Osteocyte (in vitro differentiated cells): ENCODE results near the gene NAT10. TPM values are rescaled to one million over a fixed set of nuclear protein-coding genes. Genes with fewer than 3 reads are reported as not detected.

ENCODE experiments used
- DNase-seq: peaks from one replicate; pipeline ENCODE4 v3.0.0; 2021; ENCODE audit warnings: mixed read lengths; ENCODE audit not compliant: unreplicated experiment; ENCODE audit errors: extremely low spot score
- H3K27ac Mint-ChIP-seq: one replicate; pipeline ENCODE4 v1.8.0; 2021; ENCODE audit warnings: mild to moderate bottlenecking, mixed read lengths; ENCODE audit not compliant: unreplicated experiment
- H3K27me3 Mint-ChIP-seq: one replicate; pipeline ENCODE4 v1.8.0; 2021; ENCODE audit warnings: mixed read lengths; ENCODE audit not compliant: unreplicated experiment
- H3K36me3 Mint-ChIP-seq: one replicate; pipeline ENCODE4 v1.8.0; 2021; ENCODE audit warnings: mixed read lengths; ENCODE audit not compliant: unreplicated experiment
- H3K4me1 Mint-ChIP-seq: one replicate; pipeline ENCODE4 v1.8.0; 2021; ENCODE audit warnings: mixed read lengths; ENCODE audit not compliant: unreplicated experiment
- H3K4me3 Mint-ChIP-seq: one replicate; pipeline ENCODE4 v1.8.0; 2021; ENCODE audit warnings: mild to moderate bottlenecking, moderate library complexity, mixed read lengths; ENCODE audit not compliant: unreplicated experiment
- H3K9me3 Mint-ChIP-seq: one replicate; pipeline ENCODE4 v1.8.0; 2021; ENCODE audit warnings: mixed read lengths; ENCODE audit not compliant: unreplicated experiment
- total RNA-seq: library from RNA; stranded (reverse); gene quantifications from 2 replicates; pipeline ENCODE4 v1.2.1, GENCODE V29; 2021
- TF ChIP-seq, protein P1 (sequence below): fragments of 200-600 bp; sonication (generic); IDR thresholded peaks from 2 replicates; pipeline ENCODE4 v1.5.0; 2021; ENCODE audit warnings: antibody characterized with exemption, mild to moderate bottlenecking, moderate library complexity

The NAT10 gene
- total RNA-seq, 1 donor from 2014 or later: 38.6 TPM

DNA sequence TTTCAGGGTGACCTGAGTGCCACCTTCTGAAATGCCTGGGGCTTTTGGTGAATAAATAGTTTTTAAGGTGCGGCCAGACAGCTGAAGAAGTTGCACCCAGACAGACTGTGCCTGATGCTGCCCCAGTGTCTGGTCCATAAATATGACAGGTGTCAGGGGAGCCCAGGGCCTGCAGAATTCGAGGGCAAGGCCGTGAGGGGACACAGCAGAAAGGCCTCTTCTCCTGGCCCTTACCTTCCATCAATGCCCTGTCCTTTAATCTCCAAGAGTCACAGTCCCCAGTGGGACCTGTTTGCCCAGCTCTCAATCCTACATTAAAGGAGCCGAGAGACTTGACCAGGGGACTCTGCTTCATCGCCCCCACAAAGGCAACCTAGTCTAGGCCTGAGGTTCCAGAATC, 45.7 kb downstream of the NAT10 start:
- no peak overlapping the region for H3K27ac Mint-ChIP-seq
- H3K36me3 Mint-ChIP-seq: peaks cover 14% of the 10 kb centered on the region
- no peak overlapping the region for H3K4me3 Mint-ChIP-seq
- H3K9me3 Mint-ChIP-seq: no peaks in the 10 kb centered on the region
- DNase-seq: no peak
- H3K4me1 Mint-ChIP-seq: peaks cover 3% of the 10 kb centered on the region
- no peaks in the 10 kb centered on the region for H3K27me3 Mint-ChIP-seq
- TF ChIP-seq, protein P1, sequence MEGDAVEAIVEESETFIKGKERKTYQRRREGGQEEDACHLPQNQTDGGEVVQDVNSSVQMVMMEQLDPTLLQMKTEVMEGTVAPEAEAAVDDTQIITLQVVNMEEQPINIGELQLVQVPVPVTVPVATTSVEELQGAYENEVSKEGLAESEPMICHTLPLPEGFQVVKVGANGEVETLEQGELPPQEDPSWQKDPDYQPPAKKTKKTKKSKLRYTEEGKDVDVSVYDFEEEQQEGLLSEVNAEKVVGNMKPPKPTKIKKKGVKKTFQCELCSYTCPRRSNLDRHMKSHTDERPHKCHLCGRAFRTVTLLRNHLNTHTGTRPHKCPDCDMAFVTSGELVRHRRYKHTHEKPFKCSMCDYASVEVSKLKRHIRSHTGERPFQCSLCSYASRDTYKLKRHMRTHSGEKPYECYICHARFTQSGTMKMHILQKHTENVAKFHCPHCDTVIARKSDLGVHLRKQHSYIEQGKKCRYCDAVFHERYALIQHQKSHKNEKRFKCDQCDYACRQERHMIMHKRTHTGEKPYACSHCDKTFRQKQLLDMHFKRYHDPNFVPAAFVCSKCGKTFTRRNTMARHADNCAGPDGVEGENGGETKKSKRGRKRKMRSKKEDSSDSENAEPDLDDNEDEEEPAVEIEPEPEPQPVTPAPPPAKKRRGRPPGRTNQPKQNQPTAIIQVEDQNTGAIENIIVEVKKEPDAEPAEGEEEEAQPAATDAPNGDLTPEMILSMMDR: no peak

DNA sequence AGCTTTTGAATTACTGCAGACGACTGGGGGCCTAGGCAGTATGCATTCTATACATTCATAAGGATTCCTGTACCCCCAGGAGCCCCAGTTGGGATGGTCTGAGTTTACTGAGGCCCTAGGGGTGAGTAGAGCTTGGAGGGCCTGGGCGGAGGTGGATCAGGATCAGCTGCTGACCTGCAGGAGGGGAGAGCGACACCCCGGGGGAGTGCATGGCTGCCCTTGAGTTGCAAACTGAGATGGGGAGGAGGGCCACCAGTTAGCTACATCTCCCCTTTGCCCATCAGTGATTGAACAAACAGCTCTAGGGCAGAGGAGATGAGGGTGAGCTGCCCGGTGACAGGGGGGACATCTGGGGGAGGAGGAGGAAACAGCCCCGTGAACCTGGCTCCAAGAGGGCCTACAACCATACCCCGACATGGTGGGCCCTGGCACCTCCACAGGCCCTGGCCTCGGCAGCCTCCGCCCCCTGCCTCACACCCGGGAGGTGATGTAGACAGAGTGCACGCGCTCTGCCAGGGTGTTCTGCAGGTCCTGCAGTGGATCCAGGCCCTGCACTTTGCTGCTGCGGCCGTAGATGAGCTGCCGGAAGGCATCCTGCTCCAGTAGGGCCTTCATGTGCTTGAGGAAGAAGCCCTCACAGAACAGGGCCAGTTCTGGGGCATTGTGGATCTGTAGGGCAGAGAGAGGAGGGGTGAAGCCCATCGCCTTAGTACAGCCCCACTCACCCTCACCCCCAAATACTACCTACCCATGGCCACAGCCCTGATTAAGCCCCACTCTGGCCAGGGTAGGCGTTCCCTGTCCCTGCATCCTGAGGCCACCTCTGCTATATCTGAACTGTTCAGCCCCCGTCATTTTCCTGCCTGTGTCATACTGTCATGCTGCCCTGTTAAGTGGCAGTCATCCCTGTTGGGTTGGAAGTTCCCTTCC, 46.8 kb downstream of the NAT10 start:
- peaks cover 3% of the 10 kb centered on the region for H3K4me1 Mint-ChIP-seq
- no peaks in the 10 kb centered on the region for H3K9me3 Mint-ChIP-seq
- H3K4me3 Mint-ChIP-seq: no peak overlapping the region
- H3K27me3 Mint-ChIP-seq: no peaks in the 10 kb centered on the region
- TF ChIP-seq, protein P1: no peak
- no peak overlapping the region for H3K27ac Mint-ChIP-seq
- no peak for DNase-seq
- H3K36me3 Mint-ChIP-seq: peaks cover 7% of the 10 kb centered on the region

DNA sequence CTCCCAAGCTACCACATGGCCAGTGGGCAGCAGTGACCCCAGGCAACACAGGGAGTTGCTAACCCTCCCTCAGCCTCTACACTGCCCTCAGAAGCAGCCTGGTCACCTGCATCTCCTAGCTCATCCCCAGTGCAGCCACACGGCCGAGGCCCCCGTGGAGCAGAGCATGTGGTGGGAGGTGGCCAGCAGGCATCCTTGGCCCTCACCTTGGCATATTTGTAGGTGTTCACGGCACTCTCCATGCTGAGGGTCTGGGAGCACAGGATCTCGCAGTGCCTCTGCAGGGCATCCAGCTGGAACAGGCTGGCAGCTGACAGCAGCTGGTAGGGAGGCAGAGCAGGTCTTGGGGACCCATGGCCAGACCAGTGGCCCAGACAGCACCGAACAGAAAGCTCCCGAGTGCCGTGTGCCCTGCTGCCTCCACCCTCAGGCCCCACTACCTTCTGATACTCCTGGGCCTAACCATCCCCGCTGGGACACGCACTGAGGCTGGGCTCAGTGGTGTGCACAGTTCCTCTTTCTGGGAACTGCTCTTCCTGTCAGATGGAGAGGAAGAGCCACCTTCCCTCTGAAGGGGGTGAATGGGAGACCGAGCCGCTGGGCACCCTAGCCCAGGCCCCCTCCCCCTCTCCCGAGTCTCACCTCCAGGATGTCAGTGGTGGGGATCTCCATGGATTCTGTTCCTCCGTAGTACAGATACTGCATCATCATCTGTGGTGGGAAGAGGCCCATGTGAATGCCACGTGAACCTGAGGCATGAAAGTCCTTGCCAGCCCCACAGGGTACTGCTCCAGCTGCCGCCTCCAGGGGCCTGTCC, 48.8 kb downstream of the NAT10 start:
- Mint-ChIP-seq H3K4me3 (no peak overlapping the region), H3K4me1 (peaks cover 3% of the 10 kb centered on the region), H3K36me3 (no peaks in the 10 kb centered on the region), H3K27me3 (no peaks in the 10 kb centered on the region), H3K27ac (no peak overlapping the region), H3K9me3 (no peaks in the 10 kb centered on the region)
- DNase-seq: no peak
- TF ChIP-seq, protein P1: no peak

DNA sequence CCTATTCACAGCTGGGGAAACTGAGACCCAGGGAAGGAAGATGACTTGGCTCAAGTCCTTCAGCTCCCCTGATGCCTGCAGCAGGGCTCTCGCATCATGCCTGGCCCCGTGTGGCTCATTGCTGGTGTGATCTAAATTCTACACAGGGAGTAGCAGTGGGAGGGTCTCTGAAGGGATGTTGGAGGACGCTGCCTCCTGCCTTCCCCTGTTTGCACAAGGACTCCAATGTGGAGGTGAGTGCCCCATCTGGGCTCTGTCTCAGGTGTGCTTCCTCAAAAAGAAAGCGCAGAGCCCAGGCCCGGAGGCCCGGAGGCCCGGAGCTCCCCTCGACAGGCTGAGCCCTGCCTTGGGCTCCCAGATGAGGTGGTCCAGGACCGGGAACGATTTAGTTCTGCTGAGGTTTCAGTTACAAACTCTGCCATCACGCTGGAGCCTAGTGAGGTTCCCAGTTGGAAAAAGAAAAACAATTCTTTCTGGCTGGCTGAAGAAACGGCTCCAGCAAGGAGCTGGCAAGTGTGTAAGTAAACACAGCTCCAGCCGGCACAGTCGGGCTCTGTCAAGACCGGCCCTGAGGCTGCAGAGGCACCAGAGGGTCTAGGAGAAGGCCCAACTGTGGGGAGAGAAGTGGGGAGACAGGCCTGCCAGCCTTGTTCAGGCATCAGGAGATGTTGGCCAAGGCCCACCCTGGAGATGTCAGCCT, 49.8 kb downstream of the NAT10 start:
- Mint-ChIP-seq H3K27ac (no peak overlapping the region), H3K9me3 (no peaks in the 10 kb centered on the region), H3K36me3 (no peaks in the 10 kb centered on the region), H3K4me3 (no peak overlapping the region), H3K4me1 (peaks cover 3% of the 10 kb centered on the region), H3K27me3 (no peaks in the 10 kb centered on the region)
- no peak for DNase-seq
- TF ChIP-seq, protein P1: no peak
